ENCODE data around the gene SEMA6D.

The SEMA6D gene

GRCh38 chr15:47813748-47814384 is 96.6 kb downstream of the SEMA6D start:
- Histone ChIP-seq H3K9me3 (ENCODE audit: insufficient read depth, low read depth, low read length) (no peaks in the 10 kb centered on the region), H3K4me1 (ENCODE audit: insufficient read depth, low read length) (peaks cover 13% of the 10 kb centered on the region; the same call in 1 of the 2 replicates), H3K36me3 (ENCODE audit: insufficient read depth, low read depth, low read length) (no peaks in the 10 kb centered on the region), H3K27me3 (ENCODE audit: insufficient read depth, low read length) (no peaks in the 10 kb centered on the region), H3K9ac (ENCODE audit: low read depth, low read length) (no peak overlapping the region), H3K27ac (ENCODE audit: low read length) (no peak overlapping the region), H3K4me3 (ENCODE audit: low read length) (no peak overlapping the region)

DNA sequence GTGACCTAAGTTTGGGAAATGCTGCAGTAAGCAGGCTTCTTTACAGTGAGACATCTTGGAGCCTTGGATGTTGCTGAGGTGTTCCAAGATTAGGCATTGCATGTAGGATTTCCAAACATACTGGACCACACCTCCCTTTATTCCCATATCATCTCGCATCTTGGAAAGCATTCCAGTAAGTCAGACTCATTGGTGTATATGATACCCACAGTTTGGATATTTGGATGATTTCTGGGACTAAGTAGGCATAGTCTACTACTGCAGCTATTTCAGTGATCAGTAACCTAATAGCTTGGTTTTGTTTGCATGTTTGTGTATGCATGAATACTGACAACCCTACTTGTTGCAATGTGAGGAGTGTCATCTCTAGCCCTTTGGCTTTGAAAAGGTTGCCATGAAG is 97.3 kb downstream of the SEMA6D start:
- H3K9ac ChIP-seq (ENCODE audit: low read depth, low read length): no peak overlapping the region
- H3K27ac ChIP-seq (ENCODE audit: low read length): no peak overlapping the region
- peaks cover 13% of the 10 kb centered on the region; the same call in 1 of the 2 replicates for H3K4me1 ChIP-seq (ENCODE audit: insufficient read depth, low read length)
- no peaks in the 10 kb centered on the region for H3K9me3 ChIP-seq (ENCODE audit: insufficient read depth, low read depth, low read length)
- H3K36me3 ChIP-seq (ENCODE audit: insufficient read depth, low read depth, low read length): no peaks in the 10 kb centered on the region
- no peaks in the 10 kb centered on the region for H3K27me3 ChIP-seq (ENCODE audit: insufficient read depth, low read length)
- no peak overlapping the region for H3K4me3 ChIP-seq (ENCODE audit: low read length)

- no peak overlapping the region for H3K4me3 ChIP-seq (ENCODE audit: low read length)
- H3K27me3 ChIP-seq (ENCODE audit: insufficient read depth, low read length): no peaks in the 10 kb centered on the region
- H3K27ac ChIP-seq (ENCODE audit: low read length): no peak overlapping the region
- peaks cover 17% of the 10 kb centered on the region; the same call in 1 of the 2 replicates for H3K4me1 ChIP-seq (ENCODE audit: insufficient read depth, low read length)
- H3K36me3 ChIP-seq (ENCODE audit: insufficient read depth, low read depth, low read length): no peaks in the 10 kb centered on the region
- H3K9ac ChIP-seq (ENCODE audit: low read depth, low read length): no peak overlapping the region
- H3K9me3 ChIP-seq (ENCODE audit: insufficient read depth, low read depth, low read length): no peaks in the 10 kb centered on the region
Observed at GRCh38 chr15:47817969-47818548, 100.8 kb downstream of the SEMA6D start.

GRCh38 chr15:47819158-47819557 is 101.9 kb downstream of the SEMA6D start:
- Histone ChIP-seq H3K27me3 (ENCODE audit: insufficient read depth, low read length) (no peaks in the 10 kb centered on the region), H3K4me3 (ENCODE audit: low read length) (no peak overlapping the region), H3K4me1 (ENCODE audit: insufficient read depth, low read length) (peaks cover 17% of the 10 kb centered on the region; the same call in 1 of the 2 replicates), H3K9me3 (ENCODE audit: insufficient read depth, low read depth, low read length) (no peaks in the 10 kb centered on the region), H3K27ac (ENCODE audit: low read length) (no peak overlapping the region), H3K36me3 (ENCODE audit: insufficient read depth, low read depth, low read length) (no peaks in the 10 kb centered on the region), H3K9ac (ENCODE audit: low read depth, low read length) (no peak overlapping the region)

- Histone ChIP-seq H3K4me3 (ENCODE audit: low read length) (no peak overlapping the region), H3K4me1 (ENCODE audit: insufficient read depth, low read length) (peaks cover 17% of the 10 kb centered on the region; the same call in 1 of the 2 replicates), H3K9ac (ENCODE audit: low read depth, low read length) (no peak overlapping the region), H3K27me3 (ENCODE audit: insufficient read depth, low read length) (no peaks in the 10 kb centered on the region), H3K27ac (ENCODE audit: low read length) (no peak overlapping the region), H3K36me3 (ENCODE audit: insufficient read depth, low read depth, low read length) (no peaks in the 10 kb centered on the region), H3K9me3 (ENCODE audit: insufficient read depth, low read depth, low read length) (no peaks in the 10 kb centered on the region)
Observed at GRCh38 chr15:47820057-47820746, 102.9 kb downstream of the SEMA6D start.

DNA sequence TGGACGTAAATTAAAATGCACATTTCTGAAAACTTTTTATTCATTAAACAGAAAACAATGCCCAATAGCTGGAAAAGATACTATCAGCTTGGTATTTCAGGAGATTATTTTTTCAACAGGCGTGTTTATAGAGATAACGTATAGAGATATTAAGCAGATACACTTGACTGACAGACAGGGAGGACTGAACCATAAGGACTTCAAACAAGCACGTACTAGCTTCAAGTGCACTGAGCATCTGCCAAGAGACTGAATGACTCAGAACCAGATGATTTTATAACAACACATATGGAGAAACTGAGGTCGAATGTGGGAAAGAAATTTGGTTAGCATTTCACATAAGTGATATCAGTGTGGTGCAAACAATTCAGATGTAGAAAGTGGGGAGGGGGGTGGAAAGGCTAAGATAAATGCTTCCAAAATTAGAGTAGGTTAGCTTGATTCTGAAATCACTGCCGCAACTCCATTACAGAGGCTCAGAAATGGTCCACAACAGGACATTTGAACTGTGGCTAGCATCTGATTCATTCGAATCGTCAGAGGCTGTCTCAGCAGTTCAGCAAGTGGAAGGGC is 103.5 kb downstream of the SEMA6D start:
- Histone ChIP-seq H3K9me3 (ENCODE audit: insufficient read depth, low read depth, low read length) (no peaks in the 10 kb centered on the region), H3K9ac (ENCODE audit: low read depth, low read length) (no peak overlapping the region), H3K27ac (ENCODE audit: low read length) (no peak overlapping the region), H3K4me1 (ENCODE audit: insufficient read depth, low read length) (peaks cover 17% of the 10 kb centered on the region; the same call in 1 of the 2 replicates), H3K4me3 (ENCODE audit: low read length) (no peak overlapping the region), H3K36me3 (ENCODE audit: insufficient read depth, low read depth, low read length) (no peaks in the 10 kb centered on the region), H3K27me3 (ENCODE audit: insufficient read depth, low read length) (no peaks in the 10 kb centered on the region)

- Histone ChIP-seq H3K4me1 (ENCODE audit: insufficient read depth, low read length) (peaks cover 17% of the 10 kb centered on the region; the same call in 1 of the 2 replicates), H3K9ac (ENCODE audit: low read depth, low read length) (no peak overlapping the region), H3K9me3 (ENCODE audit: insufficient read depth, low read depth, low read length) (no peaks in the 10 kb centered on the region), H3K27me3 (ENCODE audit: insufficient read depth, low read length) (no peaks in the 10 kb centered on the region), H3K36me3 (ENCODE audit: insufficient read depth, low read depth, low read length) (no peaks in the 10 kb centered on the region), H3K4me3 (ENCODE audit: low read length) (no peak overlapping the region), H3K27ac (ENCODE audit: low read length) (no peak overlapping the region)
Observed at GRCh38 chr15:47822048-47822447, 104.7 kb downstream of the SEMA6D start.

Measured in iPS-20b (cell line).